H9 (cell line): ENCODE results near the gene EHBP1. TPM values are rescaled to one million over a fixed set of nuclear protein-coding genes. Genes with fewer than 3 reads are reported as not detected.

Experiments
- DNase-seq: peaks from one replicate; pipeline ENCODE4 v3.0.0-alpha.2; 2017
- H2AFZ ChIP-seq: one replicate; pipeline ENCODE4 v1.6.1; 2013; ENCODE audit warnings: mild to moderate bottlenecking, low read length, control low read depth, moderate library complexity
- H2AK5ac ChIP-seq: 2 replicates; pipeline ENCODE4 v1.6.1; 2013; ENCODE audit warnings: low read length, control low read depth, mixed read lengths; ENCODE audit not compliant: insufficient read length
- H2BK120ac ChIP-seq: one replicate; pipeline ENCODE4 v1.6.1; 2013; ENCODE audit warnings: low read depth, mild to moderate bottlenecking, low read length, control low read depth, inconsistent platforms; ENCODE audit not compliant: poor library complexity, severe bottlenecking
- H2BK12ac ChIP-seq: 2 replicates; pipeline ENCODE4 v1.6.1; 2013; ENCODE audit warnings: low read length, control low read depth, mixed read lengths, low read depth; ENCODE audit not compliant: insufficient read length
- H2BK15ac ChIP-seq: 2 replicates; pipeline ENCODE4 v1.6.1; 2013; ENCODE audit warnings: low read depth, low read length, control low read depth
- H2BK20ac ChIP-seq: one replicate; pipeline ENCODE4 v1.6.1; 2013; ENCODE audit warnings: low read depth, mild to moderate bottlenecking, low read length, control low read depth, inconsistent platforms; ENCODE audit not compliant: poor library complexity, severe bottlenecking
- H2BK5ac ChIP-seq: 2 replicates; pipeline ENCODE4 v1.6.1; 2013; ENCODE audit warnings: low read length, control low read depth, mixed read lengths; ENCODE audit not compliant: insufficient read length
- H3K14ac ChIP-seq: 2 replicates; pipeline ENCODE4 v1.6.1; 2013; ENCODE audit warnings: low read length, control low read depth; ENCODE audit not compliant: insufficient read depth
- H3K18ac ChIP-seq: 2 replicates; pipeline ENCODE4 v1.6.1; 2013; ENCODE audit warnings: low read depth, mild to moderate bottlenecking, mixed read lengths, low read length, control low read depth; ENCODE audit not compliant: insufficient read length
- H3K23ac ChIP-seq: 2 replicates; pipeline ENCODE4 v1.6.1; 2013; ENCODE audit warnings: low read length, control low read depth, mixed read lengths, low read depth; ENCODE audit not compliant: insufficient read length
- H3K23me2 ChIP-seq: 2 replicates; pipeline ENCODE4 v1.6.1; 2013; ENCODE audit warnings: low read depth, mild to moderate bottlenecking, mixed read lengths, low read length, control low read depth; ENCODE audit not compliant: insufficient read length, poor library complexity, severe bottlenecking
- H3K27ac ChIP-seq: 2 replicates; pipeline ENCODE4 v1.5.1; 2013; ENCODE audit warnings: low read length, control low read depth, mixed read lengths, low read depth; ENCODE audit not compliant: insufficient read length
- H3K27me3 ChIP-seq: 2 replicates; pipeline ENCODE4 v1.6.1; 2013; ENCODE audit warnings: low read length, control low read depth, inconsistent platforms; ENCODE audit not compliant: insufficient read depth
- H3K4ac ChIP-seq: 2 replicates; pipeline ENCODE4 v1.6.1; 2013; ENCODE audit warnings: low read depth, mild to moderate bottlenecking, control low read depth, inconsistent platforms, low read length, moderate library complexity
- H3K4me1 ChIP-seq: 2 replicates; pipeline ENCODE4 v1.6.1; 2013; ENCODE audit warnings: low read length, control low read depth, inconsistent platforms; ENCODE audit not compliant: insufficient read depth
- H3K4me2 ChIP-seq: 2 replicates; pipeline ENCODE4 v1.6.1; 2013; ENCODE audit warnings: low read length, control low read depth, mixed read lengths; ENCODE audit not compliant: insufficient read length, insufficient read depth
- H3K56ac ChIP-seq: 2 replicates; pipeline ENCODE4 v1.6.1; 2013; ENCODE audit warnings: low read depth, mild to moderate bottlenecking, mixed read lengths, low read length, control low read depth; ENCODE audit not compliant: insufficient read length
- H3K79me1 ChIP-seq: 2 replicates; pipeline ENCODE4 v1.6.1; 2013; ENCODE audit warnings: low read depth, mild to moderate bottlenecking, moderate library complexity, low read length, control low read depth, inconsistent platforms; ENCODE audit not compliant: insufficient read depth, poor library complexity, severe bottlenecking
- H3K79me2 ChIP-seq: 2 replicates; pipeline ENCODE4 v1.6.1; 2013; ENCODE audit warnings: low read length, control low read depth, inconsistent platforms; ENCODE audit not compliant: insufficient read depth
- H3K9ac ChIP-seq: 2 replicates; pipeline ENCODE4 v1.6.1; 2013; ENCODE audit warnings: low read length, control low read depth, mixed read lengths; ENCODE audit not compliant: insufficient read length; ENCODE audit errors: extremely low read depth
- H3K9me3 ChIP-seq: one replicate; pipeline ENCODE4 v1.6.1; 2013; ENCODE audit warnings: low read depth, low read length, inconsistent platforms; ENCODE audit not compliant: control insufficient read depth
- H3T11ph ChIP-seq: one replicate; pipeline ENCODE4 v1.6.1; 2013; ENCODE audit warnings: mild to moderate bottlenecking, low read length, control low read depth, inconsistent platforms
- H4K20me1 ChIP-seq: one replicate; pipeline ENCODE4 v1.6.1; 2013; ENCODE audit not compliant: control insufficient read depth, insufficient read length, insufficient read depth
- H4K5ac ChIP-seq: 2 replicates; pipeline ENCODE4 v1.6.1; 2013; ENCODE audit warnings: low read depth, mild to moderate bottlenecking, mixed read lengths, low read length, control low read depth; ENCODE audit not compliant: insufficient read length
- H4K8ac ChIP-seq: replicated peaks from 2 replicates; pipeline ENCODE4 v1.6.1; 2013; ENCODE audit warnings: low read length, control low read depth, mixed read lengths, low read depth; ENCODE audit not compliant: insufficient read length
- H4K91ac ChIP-seq: 2 replicates; pipeline ENCODE4 v1.6.1; 2013; ENCODE audit warnings: low read depth, mild to moderate bottlenecking, moderate library complexity, mixed read lengths, low read length, control low read depth; ENCODE audit not compliant: insufficient read length
- H3K27ac Mint-ChIP-seq, 3 experiments: 2 replicates in 2 of 3; 3 replicates in 1 of 3; pipeline ENCODE4 v1.8.0; 2020 to 2021; ENCODE audit warnings: mixed read lengths in 3 of 3, mild to moderate bottlenecking in 1 of 3, moderate library complexity in 1 of 3
- H3K27me3 Mint-ChIP-seq: 2 replicates; pipeline ENCODE4 v1.8.0; 2021; ENCODE audit warnings: low read depth, mild to moderate bottlenecking, moderate library complexity, mixed read lengths
- H3K36me3 Mint-ChIP-seq, 3 experiments: 2 replicates in 2 of 3; 3 replicates in 1 of 3; pipeline ENCODE4 v1.8.0; 2020 to 2021; ENCODE audit warnings: low read depth in 3 of 3, mixed read lengths in 3 of 3; ENCODE audit not compliant: insufficient read depth in 1 of 3
- H3K4me1 Mint-ChIP-seq, 2 experiments: 2 replicates each; pipeline ENCODE4 v1.8.0; 2020; ENCODE audit warnings: mixed read lengths in 2 of 2
- H3K4me3 Mint-ChIP-seq, 2 experiments: 2 replicates in 1 of 2; 3 replicates in 1 of 2; pipeline ENCODE4 v1.8.0; 2020 to 2021; ENCODE audit warnings: mild to moderate bottlenecking in 2 of 2, mixed read lengths in 2 of 2, moderate library complexity in 1 of 2
- H3K9me3 Mint-ChIP-seq, 2 experiments: 2 replicates in 1 of 2; 3 replicates in 1 of 2; pipeline ENCODE4 v1.8.0; 2020; ENCODE audit warnings: mild to moderate bottlenecking in 2 of 2, mixed read lengths in 2 of 2, moderate library complexity in 1 of 2
- WGBS: extraction: QIAGEN DNeasy Blood & Tissue Kit; methylation state at CpG from one replicate; pipeline ENCODE4 v1.1.7; 2013; ENCODE audit warnings: missing lambda C conversion rate, low lambda C conversion rate, mixed read lengths; ENCODE audit not compliant: insufficient read length; ENCODE audit errors: extremely low coverage; 5-methylcytosine and 5-hydroxymethylcytosine counted together
- total RNA-seq: library from RNA; stranded (reverse); gene quantifications from 2 replicates; pipeline ENCODE4 v1.2.1, GENCODE V29; 2021
- TF ChIP-seq, protein P1 (sequence below): fragments of 200-600 bp; sonication (generic); conservative IDR thresholded peaks from 3 replicates; pipeline ENCODE4 v1.8.0; 2021; ENCODE audit warnings: antibody characterized with exemption, mild to moderate bottlenecking

Gene EHBP1
- total RNA-seq, 1 experiment from 2014 or later, result 35.6 TPM

DNA sequence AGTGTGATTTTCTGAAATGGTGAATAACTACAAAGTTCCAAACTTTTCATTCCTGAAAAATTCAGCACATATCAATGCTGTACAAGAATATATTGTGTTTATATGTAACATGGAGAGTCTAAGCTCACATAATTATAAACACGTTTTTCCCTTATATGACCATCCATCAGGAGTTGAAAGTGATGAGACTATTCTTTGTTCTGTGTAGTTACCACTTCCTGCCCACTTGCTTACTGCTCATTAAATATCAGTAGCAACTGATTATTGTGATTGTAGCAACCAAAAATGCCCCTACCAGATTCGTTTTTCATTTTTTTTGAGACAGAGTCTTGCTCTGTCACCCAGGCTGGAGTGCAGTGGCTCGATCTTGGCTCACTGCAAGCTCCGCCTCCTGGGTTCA lies 375.9 kb downstream of the EHBP1 start:
- H4K20me1 ChIP-seq, result no peaks in the 10 kb centered on the region
- H2BK15ac ChIP-seq, result no peak overlapping the region
- H3K9ac ChIP-seq, result no peak overlapping the region
- no peak for DNase-seq
- no peak overlapping the region for H3K4me2 ChIP-seq
- WGBS, result no CpG with 5 or more reads among the region's 4 CpGs
- Mint-ChIP-seq H3K4me3 (no peak overlapping the region), H3K27me3 (no peaks in the 10 kb centered on the region; the same call in 1 of the 2 replicates), H3K27ac (no peak overlapping the region), H3K9me3 (no peaks in the 10 kb centered on the region), H3K4me1 (peaks cover 4 to 8% of the 10 kb centered on the region in 2 experiments), H3K36me3 (no peaks in the 10 kb centered on the region; a peak in 1 of 7 replicates)
- no peak overlapping the region for H4K8ac ChIP-seq
- no peaks in the 10 kb centered on the region for H3K23me2 ChIP-seq
- no peaks in the 10 kb centered on the region for H3K27me3 ChIP-seq
- H4K91ac ChIP-seq, result no peak overlapping the region
- TF ChIP-seq, protein P1, sequence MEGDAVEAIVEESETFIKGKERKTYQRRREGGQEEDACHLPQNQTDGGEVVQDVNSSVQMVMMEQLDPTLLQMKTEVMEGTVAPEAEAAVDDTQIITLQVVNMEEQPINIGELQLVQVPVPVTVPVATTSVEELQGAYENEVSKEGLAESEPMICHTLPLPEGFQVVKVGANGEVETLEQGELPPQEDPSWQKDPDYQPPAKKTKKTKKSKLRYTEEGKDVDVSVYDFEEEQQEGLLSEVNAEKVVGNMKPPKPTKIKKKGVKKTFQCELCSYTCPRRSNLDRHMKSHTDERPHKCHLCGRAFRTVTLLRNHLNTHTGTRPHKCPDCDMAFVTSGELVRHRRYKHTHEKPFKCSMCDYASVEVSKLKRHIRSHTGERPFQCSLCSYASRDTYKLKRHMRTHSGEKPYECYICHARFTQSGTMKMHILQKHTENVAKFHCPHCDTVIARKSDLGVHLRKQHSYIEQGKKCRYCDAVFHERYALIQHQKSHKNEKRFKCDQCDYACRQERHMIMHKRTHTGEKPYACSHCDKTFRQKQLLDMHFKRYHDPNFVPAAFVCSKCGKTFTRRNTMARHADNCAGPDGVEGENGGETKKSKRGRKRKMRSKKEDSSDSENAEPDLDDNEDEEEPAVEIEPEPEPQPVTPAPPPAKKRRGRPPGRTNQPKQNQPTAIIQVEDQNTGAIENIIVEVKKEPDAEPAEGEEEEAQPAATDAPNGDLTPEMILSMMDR, result no peak
- no peak overlapping the region for H3K4ac ChIP-seq
- no peak overlapping the region for H4K5ac ChIP-seq
- no peak overlapping the region for H2BK20ac ChIP-seq
- no peak overlapping the region for H2BK5ac ChIP-seq
- H3K18ac ChIP-seq, result no peak overlapping the region
- H3K56ac ChIP-seq, result no peak overlapping the region
- no peak overlapping the region for H3T11ph ChIP-seq
- no peak overlapping the region for H3K27ac ChIP-seq
- H3K23ac ChIP-seq, result no peak overlapping the region
- H2BK120ac ChIP-seq, result no peak overlapping the region
- H3K14ac ChIP-seq, result no peak overlapping the region
- H2BK12ac ChIP-seq, result no peak overlapping the region
- no peaks in the 10 kb centered on the region for H3K79me1 ChIP-seq
- H3K79me2 ChIP-seq, result no peaks in the 10 kb centered on the region
- no peak overlapping the region for H2AK5ac ChIP-seq
- no peaks in the 10 kb centered on the region for H3K4me1 ChIP-seq
- no peak overlapping the region for H2AFZ ChIP-seq
- H3K9me3 ChIP-seq, result no peaks in the 10 kb centered on the region
